ENCODE results near the gene HSD11B1L.

Gene HSD11B1L, protein sequence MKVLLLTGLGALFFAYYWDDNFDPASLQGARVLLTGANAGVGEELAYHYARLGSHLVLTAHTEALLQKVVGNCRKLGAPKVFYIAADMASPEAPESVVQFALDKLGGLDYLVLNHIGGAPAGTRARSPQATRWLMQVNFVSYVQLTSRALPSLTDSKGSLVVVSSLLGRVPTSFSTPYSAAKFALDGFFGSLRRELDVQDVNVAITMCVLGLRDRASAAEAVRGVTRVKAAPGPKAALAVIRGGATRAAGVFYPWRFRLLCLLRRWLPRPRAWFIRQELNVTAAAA

DNA sequence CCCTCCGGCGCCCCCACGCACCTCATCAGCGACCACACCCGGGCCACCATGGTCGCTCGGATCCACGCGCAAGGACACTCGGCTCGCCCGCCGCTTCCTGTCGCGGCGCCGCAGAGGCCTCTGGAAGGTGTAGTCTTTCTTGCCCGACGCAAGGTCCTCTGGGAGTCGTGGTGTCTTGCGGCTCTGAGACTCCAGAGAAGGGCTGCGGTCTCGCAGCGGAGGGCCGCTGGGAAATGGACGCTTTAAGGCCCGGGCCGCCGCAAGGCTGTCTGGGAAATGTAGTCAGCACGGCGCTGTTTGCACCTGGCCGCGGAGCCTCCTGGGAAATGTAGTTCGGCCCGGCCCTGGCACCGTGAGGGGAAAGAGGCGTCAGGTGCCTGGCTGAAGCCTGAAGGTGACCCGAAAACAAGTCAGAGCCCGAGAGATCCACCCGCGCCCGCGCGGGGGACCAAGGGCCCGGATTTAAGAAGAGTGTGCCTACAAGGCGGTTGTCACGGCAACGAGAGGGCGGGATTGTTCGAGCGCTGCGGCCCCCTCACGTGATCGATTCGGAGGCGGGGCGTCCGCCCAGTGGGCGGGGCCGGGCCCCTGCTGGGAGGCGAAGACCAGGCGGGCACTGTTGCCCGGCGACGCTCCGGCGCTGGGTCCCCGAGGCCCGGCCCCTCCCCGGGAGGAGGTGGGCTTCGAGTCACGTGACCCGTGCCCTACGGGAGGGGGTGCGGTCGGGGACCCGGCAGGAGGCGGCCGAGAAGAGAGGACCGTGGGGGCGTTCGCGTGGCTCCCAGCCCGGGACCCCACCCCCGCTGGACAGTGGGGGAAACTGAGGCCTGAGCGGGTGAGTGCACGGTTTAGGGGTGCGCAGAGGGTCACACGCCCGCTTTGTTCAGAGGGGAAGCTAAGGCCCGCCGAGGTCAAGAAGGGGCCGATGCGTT, at the start of gene HSD11B1L, which contains the start of gene MICOS13:
Gene HSD11B1L, plus strand, starts transcription at position 591 of the 932 bp plus-strand sequence. CDS start 3,806 bp downstream, outside the sequence.
Gene MICOS13, minus strand, starts transcription at position 80 of the 932 bp plus-strand sequence. Its CDS starts 30 bp downstream, at position 50.
- H3K4me3 ChIP-seq (ENCODE audit: low read depth, low read length) = peak within 1 kb of the TSS; percentile 74

DNA sequence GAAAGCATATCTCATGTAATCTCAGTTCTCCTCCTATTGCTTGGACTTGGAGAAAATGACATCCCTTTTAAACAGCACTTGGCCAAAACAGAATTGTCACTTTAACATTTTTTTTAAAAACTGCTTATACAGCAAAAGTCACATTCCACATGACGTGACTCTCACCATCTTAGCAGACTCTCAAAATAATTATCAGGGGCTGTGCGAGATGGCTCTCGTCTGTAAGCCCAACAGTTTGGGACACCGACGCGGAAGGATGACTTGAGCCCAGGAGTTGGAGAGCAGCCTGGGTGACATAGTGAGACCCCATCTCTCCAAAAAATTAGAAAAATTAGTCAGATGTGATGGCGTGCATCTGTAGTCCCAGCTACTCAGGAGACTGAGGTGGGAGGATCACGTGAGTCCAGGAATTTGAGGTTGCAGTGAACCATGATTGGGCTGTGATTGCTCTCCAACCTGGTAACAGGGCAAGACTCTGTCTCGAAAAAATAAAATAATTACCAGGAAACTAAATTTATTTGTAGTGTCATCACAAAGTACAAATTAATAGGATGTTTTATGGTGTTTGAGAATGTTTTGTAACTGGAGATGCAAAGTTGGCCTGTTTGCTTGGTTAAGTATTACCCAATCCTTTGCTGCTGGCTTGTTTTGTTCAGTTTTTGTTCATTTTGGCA, 49.1 kb upstream of the HSD11B1L start:
- H3K4me3 ChIP-seq (ENCODE audit: low read depth, low read length) = no peak overlapping the region

DNA sequence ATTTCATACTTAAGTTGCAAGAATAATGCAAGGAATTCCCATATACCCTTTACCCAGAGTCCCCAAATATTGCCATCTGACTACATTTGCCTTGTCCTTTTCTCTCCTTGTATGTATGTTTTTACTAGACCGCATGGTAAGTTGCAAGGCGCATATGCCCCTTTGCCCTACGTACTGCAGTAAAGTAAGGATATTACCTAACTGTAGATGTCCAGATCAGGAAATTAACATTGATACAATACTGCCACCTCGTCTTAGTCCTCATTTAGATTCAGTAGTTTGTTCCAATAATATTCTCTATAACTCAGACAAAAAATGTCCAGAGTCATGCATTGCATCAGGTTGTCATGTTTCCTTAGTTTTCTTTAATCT, 48.6 kb upstream of the HSD11B1L start:
- no peak overlapping the region for H3K4me3 ChIP-seq (ENCODE audit: low read depth, low read length)

DNA sequence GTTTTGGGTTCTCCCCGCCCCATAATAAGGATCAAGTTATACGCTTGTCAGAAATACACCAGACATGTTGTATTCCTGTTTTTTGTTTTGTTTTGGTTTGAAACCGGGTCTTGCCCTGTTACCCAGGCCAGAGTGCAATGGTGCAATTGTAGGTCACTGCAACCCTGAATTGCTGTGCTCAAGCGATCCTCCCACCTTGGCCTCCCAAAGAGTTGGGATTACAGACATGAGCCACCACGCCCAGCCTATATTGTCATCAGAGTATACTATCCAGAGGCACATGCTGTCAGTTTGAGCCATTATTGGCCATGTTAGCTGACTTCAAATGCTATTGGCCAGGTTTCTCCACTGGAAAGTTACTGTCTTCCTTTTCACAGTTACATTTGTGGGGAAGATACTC, 48.2 kb upstream of the HSD11B1L start:
- H3K4me3 ChIP-seq (ENCODE audit: low read depth, low read length) = no peak overlapping the region

DNA sequence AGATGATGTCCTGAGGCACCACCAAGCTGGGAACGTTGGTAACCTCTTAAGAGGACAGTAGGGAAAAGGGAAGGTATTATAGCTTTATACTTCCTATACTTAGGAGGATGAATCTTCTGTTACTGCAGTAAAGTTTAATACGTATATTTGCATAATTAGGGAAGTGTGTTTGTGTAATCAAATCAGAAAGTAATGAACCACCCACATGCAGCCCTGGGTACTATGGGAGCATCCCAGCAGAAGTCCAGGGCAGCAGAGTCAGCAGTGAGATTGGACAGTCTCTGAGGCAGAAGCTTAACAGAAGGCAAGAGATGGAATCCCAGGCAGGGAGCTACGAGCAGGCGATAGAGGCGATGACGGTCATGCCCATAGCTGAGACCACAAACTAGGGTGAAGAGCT, 45.4 kb upstream of the HSD11B1L start:
- H3K4me3 ChIP-seq (ENCODE audit: low read depth, low read length) = no peak overlapping the region

DNA sequence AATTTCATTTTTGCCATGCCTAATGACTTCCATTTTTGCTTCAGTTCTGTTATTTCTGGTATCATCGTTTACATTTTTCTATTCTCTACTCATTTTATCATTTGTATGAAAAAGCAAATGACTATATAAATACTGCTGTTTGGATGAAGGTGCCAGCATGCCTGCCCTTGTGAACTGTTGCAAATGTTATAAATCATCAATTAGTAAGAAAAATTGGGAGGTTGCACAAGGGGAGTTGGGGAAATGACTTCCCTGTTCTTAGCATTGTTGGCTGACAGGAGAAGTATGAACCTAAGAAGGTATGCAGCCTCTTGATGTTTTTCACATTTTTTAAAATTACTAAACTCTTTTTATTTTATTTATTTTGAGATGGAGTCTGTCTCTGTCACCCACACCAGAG, 42.9 kb upstream of the HSD11B1L start:
- no peak overlapping the region for H3K4me3 ChIP-seq (ENCODE audit: low read depth, low read length)

DNA sequence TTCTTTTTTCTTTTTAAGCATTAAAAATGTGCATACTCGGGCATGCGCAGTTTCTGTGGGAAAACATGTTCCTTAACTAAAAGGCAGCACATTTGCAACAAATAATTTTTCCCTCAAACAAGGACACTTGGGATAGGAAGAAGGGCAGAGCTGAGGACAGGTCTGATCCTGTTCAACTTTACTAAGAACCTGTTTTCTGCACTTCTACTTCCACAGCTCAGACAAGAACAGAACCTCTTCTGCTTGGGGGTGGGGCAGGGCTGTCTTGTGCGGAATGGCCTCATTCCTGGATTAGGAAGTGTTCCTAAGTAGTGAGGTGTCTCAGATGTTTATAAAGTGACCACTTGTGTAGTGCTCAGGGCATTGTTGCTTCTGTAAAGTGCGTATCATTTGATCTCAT, 39.7 kb upstream of the HSD11B1L start:
- no peak overlapping the region for H3K4me3 ChIP-seq (ENCODE audit: low read depth, low read length)

DNA sequence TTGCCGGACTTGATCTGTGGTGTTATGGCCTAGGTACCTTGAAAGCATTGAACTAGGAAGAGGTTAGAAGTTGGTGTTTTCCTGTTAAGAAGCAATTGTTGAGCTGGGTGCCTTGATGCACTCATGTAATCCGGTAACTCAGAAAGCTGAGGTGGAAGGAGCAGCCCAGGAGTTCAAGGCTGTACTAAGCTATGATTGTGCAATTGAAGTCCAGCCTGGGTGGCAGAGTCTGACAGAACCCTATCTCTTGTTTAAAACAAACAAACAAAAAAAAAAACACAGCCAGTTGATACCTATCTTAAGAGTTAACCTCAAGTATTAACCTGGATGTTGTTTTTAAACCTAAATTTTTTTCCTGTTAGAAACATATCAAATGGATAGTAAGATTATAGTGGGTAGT, 38.6 kb upstream of the HSD11B1L start:
- H3K4me3 ChIP-seq (ENCODE audit: low read depth, low read length) = no peak overlapping the region

DNA sequence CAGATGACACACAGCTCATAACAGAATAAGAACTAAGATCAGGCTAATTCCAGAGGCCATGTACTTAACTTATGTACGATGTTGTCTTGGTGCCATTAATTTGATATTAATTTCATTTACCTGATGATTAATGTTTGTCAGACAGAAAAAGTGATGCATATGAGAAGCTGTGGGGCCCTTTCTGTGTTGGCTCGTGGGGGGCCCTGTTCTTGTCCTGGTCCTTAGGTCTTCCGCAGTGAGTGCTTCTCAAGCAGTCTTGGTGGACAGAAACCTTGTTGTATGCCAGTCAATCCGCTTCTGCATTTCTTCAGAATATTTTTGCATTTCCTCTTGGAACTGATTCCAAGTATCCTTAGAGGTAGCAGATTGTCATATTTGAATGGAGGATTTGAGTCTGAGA, 37.8 kb upstream of the HSD11B1L start:
- no peak overlapping the region for H3K4me3 ChIP-seq (ENCODE audit: low read depth, low read length)

DNA sequence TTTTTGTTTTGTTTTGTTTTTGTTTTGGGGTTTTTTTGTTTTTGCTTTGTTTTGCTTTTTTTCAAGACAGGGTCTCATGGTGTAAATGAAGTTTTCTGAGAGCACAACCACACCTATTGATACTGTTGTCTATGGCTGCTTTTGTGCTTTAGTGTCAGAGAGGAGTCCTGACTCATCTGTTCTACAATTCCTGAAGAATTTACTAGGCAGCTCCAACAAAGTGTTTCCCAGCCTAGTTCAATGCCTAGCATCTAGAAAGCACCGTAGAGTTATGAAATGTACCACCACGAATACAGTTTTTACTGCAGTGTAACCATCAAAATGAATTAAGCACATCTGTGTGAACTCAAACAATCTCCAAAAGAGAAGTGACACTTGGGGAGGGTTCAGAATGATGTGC, 36.8 kb upstream of the HSD11B1L start:
- no peak overlapping the region for H3K4me3 ChIP-seq (ENCODE audit: low read depth, low read length)

DNA sequence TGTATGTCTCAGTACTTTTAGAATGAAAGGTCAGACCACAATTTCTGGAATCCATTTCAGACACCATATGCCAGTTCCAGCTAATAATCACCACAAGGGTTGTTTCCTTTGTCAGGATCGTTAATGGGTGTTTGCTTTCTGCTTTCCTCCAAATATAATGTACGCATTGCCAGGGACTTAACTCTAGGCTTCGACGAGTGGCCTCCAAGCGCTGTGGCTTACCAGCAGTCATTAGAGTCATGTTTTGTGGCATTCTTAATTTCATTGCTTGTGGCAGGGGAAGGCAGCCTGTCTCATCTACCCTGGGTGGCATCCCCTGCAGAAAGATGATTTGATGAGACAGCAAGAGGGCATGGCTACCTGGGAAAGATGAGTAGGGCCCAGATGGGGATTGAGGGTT, 35.4 kb upstream of the HSD11B1L start:
- H3K4me3 ChIP-seq (ENCODE audit: low read depth, low read length) = no peak overlapping the region

DNA sequence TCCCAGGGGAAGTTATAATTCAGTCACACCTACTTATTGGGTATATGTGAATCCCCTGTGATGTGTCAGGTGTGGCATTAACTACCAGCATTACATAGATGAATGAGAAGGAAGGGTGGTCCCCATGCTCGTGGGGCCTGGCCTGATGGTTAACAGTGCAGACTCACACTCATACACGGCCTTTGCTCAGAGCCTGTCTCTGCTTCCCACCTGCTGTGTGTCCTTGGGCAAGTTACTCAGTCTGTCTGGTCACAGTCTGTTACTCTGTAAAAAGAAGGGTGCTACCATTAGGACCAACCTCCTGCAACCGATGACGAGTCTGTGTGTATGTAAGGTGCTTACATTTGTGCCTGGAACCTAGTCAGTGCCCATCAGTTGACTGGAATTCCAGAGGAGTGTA, 34.1 kb upstream of the HSD11B1L start:
- no peak overlapping the region for H3K4me3 ChIP-seq (ENCODE audit: low read depth, low read length)

DNA sequence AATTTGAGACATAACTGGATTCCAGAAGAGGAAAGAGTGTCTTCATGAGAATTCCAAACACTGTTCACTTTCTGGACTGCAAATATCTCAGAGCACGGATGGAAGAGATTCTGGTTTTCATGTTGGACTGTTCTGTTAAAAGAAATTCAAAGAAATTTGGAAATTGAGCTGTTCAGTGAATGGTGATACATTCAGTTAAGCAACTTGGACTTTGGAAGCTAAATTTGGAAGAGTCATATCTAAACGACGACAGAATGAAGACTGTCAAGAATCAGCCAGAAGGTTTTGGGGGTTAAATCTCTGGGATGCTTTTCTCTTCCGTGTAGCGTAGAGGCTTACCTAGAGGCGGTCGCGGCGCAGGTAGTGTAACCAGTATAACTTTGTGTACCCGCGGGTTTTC, 32.4 kb upstream of the HSD11B1L start:
- H3K4me3 ChIP-seq (ENCODE audit: low read depth, low read length) = no peak overlapping the region

DNA sequence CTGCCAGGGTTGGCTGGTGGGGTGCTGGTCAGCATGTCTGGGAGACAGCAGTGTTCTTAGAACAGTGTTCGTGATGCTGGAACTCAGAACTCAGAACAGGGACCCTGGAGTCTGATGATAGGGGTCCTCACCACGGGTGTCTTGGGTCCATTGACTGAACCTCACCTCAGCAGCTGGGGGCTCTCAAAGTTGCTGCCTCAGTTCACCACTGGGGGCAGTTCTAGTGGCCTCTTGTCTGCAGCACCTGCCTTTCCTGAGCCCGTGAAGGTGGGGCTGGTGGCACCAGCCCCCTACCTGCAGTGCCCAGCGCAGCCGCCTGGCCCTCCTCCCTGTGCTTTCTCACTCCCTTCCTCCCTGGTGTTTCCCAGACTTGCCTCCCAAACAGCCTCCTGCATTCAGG, 29.5 kb upstream of the HSD11B1L start:
- no peak overlapping the region for H3K4me3 ChIP-seq (ENCODE audit: low read depth, low read length)

DNA sequence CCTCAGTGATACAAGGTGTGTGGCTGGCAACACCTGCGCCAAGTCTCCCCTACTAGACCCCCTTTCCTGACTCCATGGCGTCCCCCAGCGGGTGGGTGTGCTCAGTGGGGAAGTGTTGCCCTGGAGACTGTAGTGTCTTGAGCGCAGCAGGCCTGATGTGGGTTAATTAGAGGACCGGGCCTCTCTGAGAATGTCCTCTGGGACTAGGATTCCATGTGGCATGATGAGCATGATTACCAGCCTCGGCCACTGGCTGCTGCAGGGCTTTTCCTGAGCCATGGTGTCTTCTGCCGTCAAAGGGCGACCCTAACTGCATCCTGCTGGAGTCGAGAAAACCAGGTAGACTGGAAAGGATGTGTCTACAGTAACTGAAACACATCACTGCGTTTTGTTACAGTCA, 28.6 kb upstream of the HSD11B1L start:
- H3K4me3 ChIP-seq (ENCODE audit: low read depth, low read length) = no peak overlapping the region

DNA sequence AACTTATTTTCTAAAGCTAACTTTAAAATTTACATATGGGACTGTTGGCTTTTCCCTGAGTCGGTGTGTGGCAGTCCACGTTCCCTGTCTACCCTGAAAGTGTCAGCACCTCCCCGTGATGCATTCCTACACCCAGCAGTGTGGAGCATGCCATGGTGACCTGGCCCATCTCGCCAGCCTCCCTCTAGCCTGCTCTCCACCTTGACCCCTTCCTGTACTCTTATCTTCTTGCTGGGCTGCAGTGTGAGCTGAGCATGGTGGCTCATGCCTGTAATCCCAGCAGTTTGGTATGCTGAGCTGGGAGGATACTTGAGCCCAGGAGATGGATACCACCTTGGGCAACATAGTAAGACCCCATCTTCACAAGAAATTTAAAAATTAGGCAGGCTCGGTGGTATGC, 25.9 kb upstream of the HSD11B1L start:
- H3K4me3 ChIP-seq (ENCODE audit: low read depth, low read length) = no peak overlapping the region

DNA sequence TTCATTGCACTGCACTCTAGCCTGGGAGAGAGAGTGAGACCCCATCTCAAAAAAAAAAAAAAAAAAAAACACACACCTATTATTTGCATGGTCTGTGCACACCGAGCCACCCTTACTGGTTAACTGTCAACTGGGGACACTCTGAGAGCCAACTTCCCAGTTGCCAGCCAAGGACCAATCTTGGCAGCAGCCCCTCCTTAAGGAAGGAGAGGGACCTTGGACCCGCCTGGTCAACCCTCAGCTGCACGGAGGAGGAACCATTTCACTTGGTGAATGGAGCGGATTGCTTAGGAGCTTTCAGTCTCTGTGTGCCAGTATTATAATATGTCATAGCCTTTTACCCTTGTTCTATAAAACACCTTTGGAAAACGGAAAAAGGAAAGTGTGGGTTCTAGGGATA, 25.4 kb upstream of the HSD11B1L start:
- H3K4me3 ChIP-seq (ENCODE audit: low read depth, low read length) = no peak overlapping the region

DNA sequence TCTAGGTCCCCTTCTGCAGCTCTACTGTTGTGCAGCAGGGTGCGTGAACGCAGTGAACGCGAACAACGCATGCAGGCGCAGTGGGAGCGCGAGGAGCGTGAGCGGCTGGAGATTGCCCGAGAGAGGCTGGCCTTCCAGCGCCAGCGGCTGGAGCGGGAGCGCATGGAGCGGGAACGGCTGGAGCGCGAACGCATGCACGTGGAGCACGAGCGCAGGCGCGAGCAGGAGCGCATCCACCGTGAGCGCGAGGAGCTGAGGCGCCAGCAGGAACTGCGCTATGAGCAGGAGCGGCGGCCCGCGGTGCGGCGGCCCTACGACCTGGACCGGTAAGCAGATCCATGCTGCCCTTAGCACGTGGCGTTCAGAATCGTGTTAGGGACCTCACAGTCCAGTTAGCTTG, 19.3 kb upstream of the HSD11B1L start:
- no peak overlapping the region for H3K4me3 ChIP-seq (ENCODE audit: low read depth, low read length)

DNA sequence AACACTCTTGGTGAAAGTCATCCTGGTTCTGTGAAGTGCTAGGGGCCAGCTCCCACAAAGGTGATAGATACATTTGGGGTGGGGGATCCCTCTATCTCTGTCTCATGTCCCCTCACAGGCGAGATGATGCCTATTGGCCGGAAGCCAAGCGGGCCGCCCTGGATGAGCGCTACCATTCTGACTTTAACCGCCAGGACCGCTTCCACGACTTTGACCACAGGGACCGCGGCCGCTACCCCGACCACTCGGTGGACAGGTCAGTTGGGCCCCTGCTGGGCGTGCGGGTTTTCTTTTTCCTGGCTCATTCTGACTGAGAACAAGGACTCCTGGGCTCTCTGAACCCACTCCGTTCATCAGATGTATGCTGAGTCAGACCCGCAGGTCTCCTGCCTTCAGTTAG, 16.9 kb upstream of the HSD11B1L start:
- no peak overlapping the region for H3K4me3 ChIP-seq (ENCODE audit: low read depth, low read length)

DNA sequence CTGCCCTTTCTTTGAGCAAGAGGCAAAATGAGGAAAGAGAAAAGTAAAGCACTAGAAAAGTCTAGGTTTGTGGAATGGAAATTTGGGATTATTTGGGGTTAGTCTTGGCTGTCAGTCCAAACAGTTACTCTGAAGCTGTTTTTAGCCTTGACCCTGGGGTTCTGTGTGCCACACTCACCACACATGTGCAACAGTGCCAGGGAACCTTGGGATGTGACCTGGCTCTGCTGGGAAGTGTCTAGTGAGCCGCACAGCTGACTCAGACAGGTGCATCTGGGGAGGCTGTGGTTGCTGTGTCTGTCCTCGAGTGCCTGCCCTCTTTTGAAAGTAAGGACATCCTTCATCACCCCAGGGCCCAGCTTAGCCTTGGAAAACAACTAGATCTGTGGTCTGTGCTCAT, 16.3 kb upstream of the HSD11B1L start:
- H3K4me3 ChIP-seq (ENCODE audit: low read depth, low read length) = no peak overlapping the region

DNA sequence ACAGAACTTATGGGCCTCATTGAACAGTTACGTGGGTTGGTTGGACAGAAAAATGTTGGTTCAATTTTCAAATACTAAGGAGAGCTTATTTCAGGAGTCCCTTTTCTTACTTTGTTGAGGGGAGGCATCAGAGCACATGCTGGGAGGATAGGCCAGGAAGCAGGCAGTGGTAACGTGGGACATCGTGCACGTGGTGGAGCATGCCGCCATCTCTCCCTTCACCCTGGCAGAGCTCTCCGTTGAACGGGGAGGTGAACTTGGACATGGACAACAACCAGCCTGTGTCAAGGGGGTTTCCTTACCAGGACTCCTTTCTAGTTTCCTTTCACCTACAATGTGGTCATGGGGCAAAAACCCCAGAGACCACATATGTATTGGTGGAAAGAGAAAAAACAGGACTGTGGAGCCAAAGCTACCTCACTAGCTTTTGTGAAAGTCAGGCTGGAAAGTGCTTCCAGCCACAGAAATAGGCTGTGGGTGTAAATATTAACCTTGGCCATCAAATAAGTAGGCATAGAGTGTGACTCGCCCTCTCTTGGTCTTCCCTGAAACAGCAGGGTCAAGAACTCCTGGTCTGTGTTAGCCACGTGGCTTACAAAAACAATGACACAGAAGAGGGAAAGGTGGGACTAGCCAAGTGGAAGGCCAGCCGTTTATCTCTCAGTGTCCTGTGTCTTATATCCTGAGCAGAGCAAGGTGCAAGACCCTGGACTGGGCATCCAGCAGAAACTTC, 14.9 kb upstream of the HSD11B1L start:
- no peak overlapping the region for H3K4me3 ChIP-seq (ENCODE audit: low read depth, low read length)

Data from iPS-11a (cell line).